NB4 (cell line): ENCODE data around the gene ADI1.

ENCODE experiments used
- MYC ChIP-seq: IDR thresholded peaks from 2 replicates; pipeline ENCODE4 v1.6.1; 2011; ENCODE audit warnings: low read depth, low read length
- POLR2A ChIP-seq: IDR thresholded peaks from 2 replicates; pipeline ENCODE4 v1.6.1; 2011; ENCODE audit warnings: mild to moderate bottlenecking; ENCODE audit not compliant: insufficient read length; ENCODE audit errors: extremely low read depth
- TF ChIP-seq, protein P1 (sequence below): IDR thresholded peaks from one replicate; pipeline ENCODE4 v1.5.1; 2012; ENCODE audit warnings: low read depth, low read length

DNA sequence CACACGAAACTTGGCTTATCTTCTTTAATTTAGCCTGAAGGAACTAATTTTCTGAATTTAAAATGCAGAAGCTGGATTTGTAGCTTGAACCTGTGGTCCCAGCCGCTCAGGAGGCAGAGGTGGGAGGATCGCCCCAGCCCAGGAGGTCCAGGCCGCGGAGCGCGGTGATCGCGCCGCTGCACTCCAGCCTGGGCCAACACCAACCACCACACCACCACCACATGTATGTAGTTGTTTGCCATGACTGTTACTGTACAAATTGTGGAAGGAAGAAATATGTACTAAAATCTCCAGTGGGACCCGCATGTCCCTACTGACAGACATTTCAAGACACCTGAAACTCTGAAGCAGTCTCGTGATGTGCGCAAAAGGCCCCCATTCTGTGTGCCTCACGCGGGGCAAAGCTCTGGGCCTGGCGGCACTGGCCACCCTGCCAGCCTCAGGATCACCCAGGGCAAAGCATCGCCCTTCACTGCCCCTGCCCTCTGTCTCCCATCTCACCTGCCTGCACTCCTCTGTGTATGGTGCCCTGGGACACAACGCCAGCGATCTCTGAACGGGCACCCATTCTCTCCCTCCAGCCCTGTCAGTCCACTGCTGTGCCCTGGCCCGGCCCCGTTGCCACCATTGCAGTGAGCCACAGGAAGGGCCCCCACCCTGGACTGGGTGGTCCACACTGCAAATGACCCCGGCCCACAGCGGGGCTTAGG is 10.1 kb upstream of the ADI1 start:
- TF ChIP-seq, protein P1, sequence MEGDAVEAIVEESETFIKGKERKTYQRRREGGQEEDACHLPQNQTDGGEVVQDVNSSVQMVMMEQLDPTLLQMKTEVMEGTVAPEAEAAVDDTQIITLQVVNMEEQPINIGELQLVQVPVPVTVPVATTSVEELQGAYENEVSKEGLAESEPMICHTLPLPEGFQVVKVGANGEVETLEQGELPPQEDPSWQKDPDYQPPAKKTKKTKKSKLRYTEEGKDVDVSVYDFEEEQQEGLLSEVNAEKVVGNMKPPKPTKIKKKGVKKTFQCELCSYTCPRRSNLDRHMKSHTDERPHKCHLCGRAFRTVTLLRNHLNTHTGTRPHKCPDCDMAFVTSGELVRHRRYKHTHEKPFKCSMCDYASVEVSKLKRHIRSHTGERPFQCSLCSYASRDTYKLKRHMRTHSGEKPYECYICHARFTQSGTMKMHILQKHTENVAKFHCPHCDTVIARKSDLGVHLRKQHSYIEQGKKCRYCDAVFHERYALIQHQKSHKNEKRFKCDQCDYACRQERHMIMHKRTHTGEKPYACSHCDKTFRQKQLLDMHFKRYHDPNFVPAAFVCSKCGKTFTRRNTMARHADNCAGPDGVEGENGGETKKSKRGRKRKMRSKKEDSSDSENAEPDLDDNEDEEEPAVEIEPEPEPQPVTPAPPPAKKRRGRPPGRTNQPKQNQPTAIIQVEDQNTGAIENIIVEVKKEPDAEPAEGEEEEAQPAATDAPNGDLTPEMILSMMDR, result no peak
- TF ChIP-seq POLR2A (no peak), MYC (no peak)
